Right ventricle myocardium superior (tissue), 1 donor: ENCODE measurements around the gene RAB14. TPM values are rescaled to one million over a fixed set of nuclear protein-coding genes. Genes with fewer than 3 reads are reported as not detected.
"Not testable (repeated sequence)": the region's sequence is repeated elsewhere in the genome, so short reads cannot be mapped to it uniquely, and the experiment has no call there.

Source experiments
- ATAC-seq: fragments of 200-7000 bp; cut with Tn5 transposase; one replicate; pipeline ENCODE4 v1.9.1; 2020; ENCODE audit warnings: mild to moderate bottlenecking; ENCODE audit not compliant: poor library complexity
- DNase-seq: peaks from one replicate; pipeline ENCODE4 v3.0.0-alpha.2; 2020
- intact Hi-C: fragments of 100-400 bp; cut with DNase I; formaldehyde crosslinking; loops from one replicate; pipeline ENCODE4 v1.11.2; 2022
- total RNA-seq: library from RNA; stranded (reverse); fragmentation: NEBNext Ultra II Directional; extraction: Animal tissue kit (Norgen Biotek cat#: 25700); gene quantifications from one replicate; pipeline ENCODE4 v1.2.1, GENCODE V29; 2021
- donor health status: DM: no; HTN: yes; CAD: no; lungs with severe emphysema.

RAB14 gene
- total RNA-seq, 1 donor from 2014 or later: 53.3 TPM

DNA sequence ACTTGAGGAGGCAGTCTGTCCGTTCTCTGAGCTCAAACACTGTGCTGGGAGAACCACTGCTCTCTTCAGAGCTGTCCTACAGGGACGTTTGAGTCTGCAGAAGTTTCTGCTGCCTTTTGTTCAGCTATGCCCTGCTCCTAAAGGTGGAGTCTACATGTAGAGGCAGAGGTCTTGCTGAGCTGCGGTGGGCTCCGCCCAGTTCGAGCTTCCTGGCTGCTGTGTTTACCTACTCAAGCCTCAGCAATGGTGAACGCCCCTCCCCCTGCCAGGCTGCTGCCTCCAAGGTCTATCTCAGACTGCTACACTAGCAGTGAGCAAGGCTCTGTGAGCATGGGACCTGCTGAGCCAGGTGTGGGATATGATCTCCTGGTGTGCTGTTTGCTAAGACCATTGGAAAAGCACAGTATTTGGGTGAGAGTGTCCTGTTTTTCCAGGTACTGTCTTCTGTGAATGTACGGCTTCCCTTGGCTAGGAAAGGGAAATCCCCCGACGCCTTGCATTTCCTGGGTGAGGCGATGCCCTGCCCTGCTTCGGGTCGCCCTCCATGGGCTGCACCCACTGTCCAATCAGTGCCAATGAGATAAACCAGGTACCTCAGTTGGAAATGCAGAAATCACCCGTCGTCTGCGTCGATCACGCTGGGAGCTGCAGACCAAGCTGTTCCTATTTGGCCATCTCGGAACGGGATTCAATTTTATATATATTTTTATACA is 68.4 kb downstream of the RAB14 start:
- DNase-seq: peak; percentile 50
- intact Hi-C loops: no loop called here
- no peak for ATAC-seq

DNA sequence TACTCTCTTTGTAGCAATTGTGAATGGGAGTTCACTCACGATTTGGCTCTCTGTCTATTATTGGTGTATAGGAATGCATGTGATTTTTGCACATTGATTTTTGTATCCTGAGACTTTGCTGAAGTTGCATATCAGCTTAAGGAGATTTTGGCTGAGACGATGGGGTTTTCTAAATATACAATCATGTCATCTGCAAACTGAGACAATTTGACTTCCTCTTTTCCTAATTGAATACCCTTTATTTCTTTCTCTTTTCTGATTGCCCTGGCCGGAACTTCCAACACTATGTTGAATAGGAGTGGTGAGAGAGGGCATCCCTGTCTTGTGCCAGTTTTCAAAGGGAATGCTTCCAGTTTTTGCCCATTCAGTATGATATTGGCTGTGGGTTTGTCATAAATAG is 72.3 kb downstream of the RAB14 start:
- DNase-seq, ATAC-seq, intact Hi-C loops: not testable (repeated sequence)

Other genes starting within 250 kb of the RAB14 start
- gene C5, start 151.6 kb downstream of the RAB14 start, total RNA-seq: 1.0 TPM
- gene CNTRL, start 126.9 kb downstream of the RAB14 start, total RNA-seq: 2.6 TPM
- gene GSN, start 66.3 kb upstream of the RAB14 start, total RNA-seq: 837 TPM
- gene STOM, start 168.4 kb upstream of the RAB14 start, total RNA-seq: 155 TPM